Thymus (tissue), 14 donors: ENCODE measurements around the gene ZNF292. TPM values are rescaled to one million over a fixed set of nuclear protein-coding genes. Genes with fewer than 3 reads are reported as not detected.
A peak's percentile ranks its signal among the peaks of the same experiment; 100 is the strongest.

Source experiments
- DNase-seq, 9 donors: peaks; one replicate each; pipeline ENCODE4 v3.0.0-alpha.2; 2013; ENCODE audit warnings: low spot score in 9 of 9, low read depth in 6 of 9, missing footprints in 1 of 9
- H3K27ac ChIP-seq, 2 donors: one replicate each; pipeline ENCODE4 v1.5.1; 2013; ENCODE audit warnings: control low read depth in 1 of 2, low read depth in 1 of 2, low read length in 1 of 2, mild to moderate bottlenecking in 1 of 2, moderate library complexity in 1 of 2
- H3K27me3 ChIP-seq, 2 donors: one replicate each; pipeline ENCODE4 v1.5.1; 2013; ENCODE audit warnings: low read length in 1 of 2; ENCODE audit not compliant: control insufficient read depth in 2 of 2, insufficient read depth in 1 of 2
- H3K36me3 ChIP-seq, 2 donors: one replicate each; pipeline ENCODE4 v1.5.1; 2013; ENCODE audit warnings: low read length in 1 of 2, mild to moderate bottlenecking in 1 of 2, moderate library complexity in 1 of 2; ENCODE audit not compliant: control insufficient read depth in 2 of 2, insufficient read depth in 2 of 2
- H3K4me1 ChIP-seq, 2 donors: one replicate each; pipeline ENCODE4 v1.5.1; 2013; ENCODE audit warnings: low read length in 2 of 2; ENCODE audit not compliant: control insufficient read depth in 2 of 2, insufficient read depth in 2 of 2
- H3K4me3 ChIP-seq, 2 donors: one replicate each; pipeline ENCODE4 v1.5.1; 2013; ENCODE audit warnings: low read length in 2 of 2, control low read depth in 1 of 2, mild to moderate bottlenecking in 1 of 2
- H3K9me3 ChIP-seq, 2 donors: one replicate each; pipeline ENCODE4 v1.5.1; 2013; ENCODE audit warnings: low read length in 1 of 2, mild to moderate bottlenecking in 1 of 2; ENCODE audit not compliant: control insufficient read depth in 2 of 2, insufficient read depth in 1 of 2
- WGBS: extraction: QIAGEN DNeasy Blood & Tissue Kit; methylation state at CpG from one replicate; pipeline ENCODE4 v1.1.7; 2013; 5-methylcytosine and 5-hydroxymethylcytosine counted together
- long read RNA-seq, 10 donors: transcript quantifications; one replicate each; lab custom pipeline, GENCODE V29; 2026
- polyA plus RNA-seq: library from polyadenylated mRNA; stranded (reverse); fragments of 200-250 nt; gene quantifications from one replicate; pipeline ENCODE4 v1.2.3, GENCODE V29; 2013
- total RNA-seq: library from RNA; stranded (reverse); fragments of 120-200 nt; gene quantifications from one replicate; pipeline ENCODE4 v1.2.4, GENCODE V29; 2013
- donor health status: healthy.

ZNF292 gene
- total RNA-seq (33.1 TPM), polyA plus RNA-seq (10.9 TPM)
- long read RNA-seq, donor 1 = 0 reads
- long read RNA-seq, donor 2 = 0 reads
- long read RNA-seq, donor 3, full-length matches to known transcripts = 4 of 4 reads
- long read RNA-seq, donor 3, partial matches to known transcripts = 0 of 4 reads
- long read RNA-seq, donor 3, other reads (novel, unspliced or antisense) = 0 of 4 reads
- long read RNA-seq, donor 4, full-length matches to known transcripts = 4 of 4 reads
- long read RNA-seq, donor 4, partial matches to known transcripts = 0 of 4 reads
- long read RNA-seq, donor 4, other reads (novel, unspliced or antisense) = 0 of 4 reads
- long read RNA-seq, donor 5, full-length matches to known transcripts = 5 of 17 reads
- long read RNA-seq, donor 5, partial matches to known transcripts = 12 of 17 reads
- long read RNA-seq, donor 5, other reads (novel, unspliced or antisense) = 0 of 17 reads
- long read RNA-seq, donor 6, full-length matches to known transcripts = 7 of 7 reads
- long read RNA-seq, donor 6, partial matches to known transcripts = 0 of 7 reads
- long read RNA-seq, donor 6, other reads (novel, unspliced or antisense) = 0 of 7 reads
- long read RNA-seq, donor 7, full-length matches to known transcripts = 7 of 7 reads
- long read RNA-seq, donor 7, partial matches to known transcripts = 0 of 7 reads
- long read RNA-seq, donor 7, other reads (novel, unspliced or antisense) = 0 of 7 reads
- long read RNA-seq, donor 8, full-length matches to known transcripts = 3 of 3 reads
- long read RNA-seq, donor 8, partial matches to known transcripts = 0 of 3 reads
- long read RNA-seq, donor 8, other reads (novel, unspliced or antisense) = 0 of 3 reads
- long read RNA-seq, donor 9, full-length matches to known transcripts = 2 of 2 reads
- long read RNA-seq, donor 9, partial matches to known transcripts = 0 of 2 reads
- long read RNA-seq, donor 9, other reads (novel, unspliced or antisense) = 0 of 2 reads
- long read RNA-seq, donor 10, full-length matches to known transcripts = 3 of 3 reads
- long read RNA-seq, donor 10, partial matches to known transcripts = 0 of 3 reads
- long read RNA-seq, donor 10, other reads (novel, unspliced or antisense) = 0 of 3 reads

DNA sequence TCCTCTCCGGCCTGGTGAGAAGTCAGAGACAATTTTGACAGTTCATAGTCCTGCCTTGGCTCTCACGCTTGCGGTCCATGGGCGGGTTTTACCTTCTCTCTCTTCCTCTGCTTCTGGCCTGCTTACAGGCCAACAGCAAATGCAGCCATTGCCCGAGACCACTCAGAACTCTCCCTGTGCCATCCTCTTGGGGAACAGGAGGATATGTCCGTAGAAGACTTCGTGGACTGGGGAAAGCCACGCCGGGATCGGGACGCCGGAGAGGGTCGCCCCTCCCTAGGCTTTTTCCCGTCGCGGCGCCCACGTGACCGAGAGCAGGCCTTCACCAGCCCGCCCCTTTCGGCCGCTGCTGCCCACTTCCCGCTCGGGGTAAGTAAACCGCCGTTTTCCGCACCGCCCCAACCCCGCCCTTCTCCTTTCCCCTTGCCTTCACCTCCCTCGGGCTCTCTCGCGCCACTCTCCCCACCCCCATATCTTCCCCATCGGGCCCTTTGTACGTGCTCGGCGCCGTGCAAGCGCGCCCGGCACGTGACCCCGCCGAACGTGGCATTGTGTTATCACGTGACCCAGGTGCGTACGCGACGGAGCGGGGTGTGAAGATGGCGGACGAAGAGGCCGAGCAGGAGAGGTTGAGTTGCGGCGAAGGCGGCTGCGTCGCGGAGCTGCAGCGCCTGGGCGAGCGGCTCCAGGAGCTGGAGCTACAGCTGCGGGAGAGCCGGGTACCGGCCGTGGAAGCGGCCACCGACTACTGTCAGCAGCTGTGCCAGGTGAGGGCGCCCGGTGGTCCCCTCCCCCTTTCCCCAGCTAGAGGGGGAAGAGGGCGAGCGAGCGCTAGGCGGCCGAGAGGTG is at the start of gene ZNF292:
Gene ZNF292, plus strand, starts transcription at position 573 of the 849 bp plus-strand sequence. Its CDS starts 27 bp downstream, at position 600.
- peak; percentile 90 to 98 (median 96) for DNase-seq
- peaks cover 0 to 12% of the 10 kb centered on the region in 2 donors for H3K36me3 ChIP-seq
- H3K27me3 ChIP-seq = no peaks in the 10 kb centered on the region
- no peaks in the 10 kb centered on the region for H3K9me3 ChIP-seq
- H3K4me1 ChIP-seq = peaks cover 13 to 15% of the 10 kb centered on the region in 2 donors
- H3K4me3 ChIP-seq = peak within 1 kb of the TSS; percentile 63 to 89
- H3K27ac ChIP-seq = peak within 1 kb of the TSS; percentile 97 to 99
- WGBS = under 1% methylated on average over 75 of the region's 75 CpGs

- no peaks in the 10 kb centered on the region for H3K4me1 ChIP-seq
- H3K27me3 ChIP-seq = no peaks in the 10 kb centered on the region
- no peak overlapping the region for H3K27ac ChIP-seq
- no peak overlapping the region for H3K4me3 ChIP-seq
- no peaks in the 10 kb centered on the region for H3K36me3 ChIP-seq
- DNase-seq = no peak
- H3K9me3 ChIP-seq = no peaks in the 10 kb centered on the region
Measured at GRCh38 chr6:87105823-87106222, 49.5 kb upstream of the ZNF292 start.

DNA sequence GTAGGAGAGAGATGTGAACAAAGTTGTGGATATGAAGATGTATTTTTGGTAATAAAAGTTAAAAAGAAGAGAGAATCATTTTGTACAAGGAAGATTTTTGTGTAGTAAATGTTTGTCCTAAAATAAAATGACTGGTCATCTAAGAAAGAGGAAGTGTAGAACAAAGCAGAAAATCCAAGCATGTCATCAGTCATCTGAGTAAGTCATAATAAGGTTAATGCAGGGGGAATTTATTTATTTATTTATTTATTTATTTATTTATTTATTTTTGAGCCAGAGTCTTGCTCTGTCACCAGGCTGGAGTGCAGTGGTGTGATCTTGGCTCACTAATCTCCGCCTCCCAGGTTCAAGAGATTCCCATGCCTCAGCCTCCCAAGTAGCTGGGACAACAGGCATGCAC is 44.7 kb upstream of the ZNF292 start:
- no peak overlapping the region for H3K4me3 ChIP-seq
- no peaks in the 10 kb centered on the region for H3K4me1 ChIP-seq
- H3K27ac ChIP-seq = no peak overlapping the region
- no peaks in the 10 kb centered on the region for H3K27me3 ChIP-seq
- no peaks in the 10 kb centered on the region for H3K36me3 ChIP-seq
- WGBS = 100% methylated on average over 1 of the region's 1 CpG
- no peak for DNase-seq
- H3K9me3 ChIP-seq = no peaks in the 10 kb centered on the region

DNA sequence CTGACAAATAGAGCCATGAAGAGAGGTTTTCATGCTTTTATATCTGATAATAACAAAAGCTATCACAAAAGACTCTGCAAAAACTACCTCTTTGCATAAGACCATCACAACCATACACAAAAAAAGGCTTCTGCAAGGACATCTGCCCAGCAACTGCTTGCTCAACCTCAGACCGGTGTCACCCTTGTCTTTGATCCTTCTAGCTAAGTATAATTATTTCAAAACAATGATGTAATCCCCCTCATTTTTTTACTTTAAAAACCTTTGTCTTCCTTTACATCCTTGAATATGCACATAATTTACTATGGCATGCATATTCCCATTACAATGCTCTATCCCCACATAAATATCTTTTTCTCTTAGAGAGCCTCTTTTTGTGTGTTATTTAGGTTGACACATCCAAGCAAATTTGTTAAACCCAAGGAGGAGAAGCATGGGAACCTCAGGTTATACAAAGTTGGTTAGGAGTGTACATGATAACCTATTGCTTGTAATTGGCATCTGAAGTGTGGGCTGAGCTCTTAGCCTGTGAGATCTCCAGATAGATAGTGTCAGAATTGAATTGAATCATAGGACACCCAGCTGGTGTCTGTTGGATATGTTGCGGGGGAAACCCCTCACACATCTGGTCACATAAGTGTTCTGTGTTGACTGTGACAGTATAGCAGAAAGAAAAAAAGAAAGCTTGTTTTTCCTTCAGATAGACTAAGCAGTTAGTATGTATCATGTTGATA is 39.8 kb upstream of the ZNF292 start:
- Histone ChIP-seq H3K36me3 (no peaks in the 10 kb centered on the region), H3K27ac (no peak overlapping the region), H3K4me3 (no peak overlapping the region), H3K27me3 (no peaks in the 10 kb centered on the region), H3K4me1 (no peaks in the 10 kb centered on the region), H3K9me3 (no peaks in the 10 kb centered on the region)
- DNase-seq = no peak
- 95% methylated on average over 2 of the region's 2 CpGs for WGBS

GRCh38 chr6:87116922-87117321 is 38.4 kb upstream of the ZNF292 start:
- H3K36me3 ChIP-seq = no peaks in the 10 kb centered on the region
- 88% methylated on average over 2 of the region's 2 CpGs for WGBS
- H3K27ac ChIP-seq = no peak overlapping the region
- H3K4me3 ChIP-seq = no peak overlapping the region
- H3K4me1 ChIP-seq = no peaks in the 10 kb centered on the region
- H3K9me3 ChIP-seq = no peaks in the 10 kb centered on the region
- no peak for DNase-seq
- peaks cover 0 to 3% of the 10 kb centered on the region in 2 donors for H3K27me3 ChIP-seq

DNA sequence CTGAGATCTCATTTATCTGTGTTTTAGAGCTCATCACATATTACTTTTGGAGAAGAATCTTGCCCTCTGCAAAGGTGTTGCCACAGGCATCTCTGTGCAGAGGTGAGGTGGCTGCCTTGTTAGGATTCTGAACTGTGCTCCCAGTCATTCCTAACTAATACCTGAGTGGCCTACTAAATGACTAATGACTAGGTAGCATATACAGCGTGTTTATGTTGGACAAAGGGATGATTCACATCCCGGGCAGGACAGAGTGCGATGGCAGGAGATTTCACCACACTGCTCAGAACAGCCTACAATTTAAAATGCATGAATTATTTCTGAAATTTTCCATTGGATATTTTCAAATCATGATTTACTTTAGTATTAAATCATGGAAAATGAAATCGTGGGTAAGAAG is 37.3 kb upstream of the ZNF292 start:
- 96% methylated on average over 4 of the region's 4 CpGs for WGBS
- no peak for DNase-seq
- Histone ChIP-seq H3K36me3 (no peaks in the 10 kb centered on the region), H3K27me3 (peaks cover 0 to 13% of the 10 kb centered on the region in 2 donors), H3K4me1 (no peaks in the 10 kb centered on the region), H3K9me3 (peaks cover 0 to 7% of the 10 kb centered on the region in 2 donors), H3K27ac (no peak overlapping the region), H3K4me3 (no peak overlapping the region)

DNA sequence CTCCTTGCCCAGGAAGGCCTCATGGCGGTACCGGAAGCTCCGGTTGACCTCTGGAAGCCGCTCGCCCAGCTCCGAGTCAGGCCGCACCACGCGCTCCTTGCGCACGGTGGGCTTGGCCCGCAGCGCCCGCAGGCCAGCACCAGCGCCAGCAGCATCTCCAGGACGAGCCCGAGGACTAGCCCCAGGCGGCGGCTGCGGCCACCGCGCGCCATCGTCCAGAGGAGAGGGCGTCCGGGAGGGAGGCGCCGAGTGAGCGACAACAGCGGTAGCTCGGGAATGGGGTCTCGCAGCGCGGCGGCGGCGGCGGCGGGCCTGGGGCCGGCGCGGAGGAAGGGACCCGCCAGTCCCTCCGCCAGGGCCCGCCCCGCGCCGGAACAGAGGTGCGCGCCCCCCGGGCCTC is 32.9 kb upstream of the ZNF292 start:
- Histone ChIP-seq H3K27me3 (peaks cover 0 to 19% of the 10 kb centered on the region in 2 donors), H3K4me1 (no peaks in the 10 kb centered on the region), H3K9me3 (peaks cover 0 to 7% of the 10 kb centered on the region in 2 donors), H3K36me3 (no peaks in the 10 kb centered on the region), H3K27ac (no peak overlapping the region), H3K4me3 (no peak overlapping the region)
- 66% methylated on average over 51 of the region's 51 CpGs for WGBS
- no peak for DNase-seq

GRCh38 chr6:87124074-87124473 is 31.3 kb upstream of the ZNF292 start:
- no peak for DNase-seq
- Histone ChIP-seq H3K4me3 (no peak overlapping the region), H3K27ac (no peak overlapping the region), H3K36me3 (no peaks in the 10 kb centered on the region), H3K9me3 (peaks cover 0 to 7% of the 10 kb centered on the region in 2 donors), H3K27me3 (peaks cover 0 to 19% of the 10 kb centered on the region in 2 donors), H3K4me1 (no peaks in the 10 kb centered on the region)
- WGBS = 96% methylated on average over 5 of the region's 5 CpGs
